GM19395 (cell line): ENCODE data around the gene MYH9.
"Not testable (repeated sequence)": the region's sequence is repeated elsewhere in the genome, so short reads cannot be mapped to it uniquely, and the experiment has no call there.

ENCODE experiments used
- ATAC-seq: cut with Tn5 transposase; IDR thresholded peaks from one replicate; pipeline ENCODE4 v1.9.1; 2021; ENCODE audit warnings: mild to moderate bottlenecking, moderate library complexity; ENCODE audit not compliant: unreplicated experiment

MYH9 gene

GRCh38 chr22:36387959-36388726 is at the start of gene MYH9:
Gene MYH9 (minus strand): TSS chr22:36387967. CDS start chr22:36349236, 38,731 bp downstream.
- ATAC-seq, result peak; percentile 76

- ATAC-seq, result peak; percentile 77
Measured at GRCh38 chr22:36435516-36436415, 48.0 kb upstream of the MYH9 start.

- ATAC-seq, result no peak
Measured at GRCh38 chr22:36433318-36434231, 45.8 kb upstream of the MYH9 start.

DNA sequence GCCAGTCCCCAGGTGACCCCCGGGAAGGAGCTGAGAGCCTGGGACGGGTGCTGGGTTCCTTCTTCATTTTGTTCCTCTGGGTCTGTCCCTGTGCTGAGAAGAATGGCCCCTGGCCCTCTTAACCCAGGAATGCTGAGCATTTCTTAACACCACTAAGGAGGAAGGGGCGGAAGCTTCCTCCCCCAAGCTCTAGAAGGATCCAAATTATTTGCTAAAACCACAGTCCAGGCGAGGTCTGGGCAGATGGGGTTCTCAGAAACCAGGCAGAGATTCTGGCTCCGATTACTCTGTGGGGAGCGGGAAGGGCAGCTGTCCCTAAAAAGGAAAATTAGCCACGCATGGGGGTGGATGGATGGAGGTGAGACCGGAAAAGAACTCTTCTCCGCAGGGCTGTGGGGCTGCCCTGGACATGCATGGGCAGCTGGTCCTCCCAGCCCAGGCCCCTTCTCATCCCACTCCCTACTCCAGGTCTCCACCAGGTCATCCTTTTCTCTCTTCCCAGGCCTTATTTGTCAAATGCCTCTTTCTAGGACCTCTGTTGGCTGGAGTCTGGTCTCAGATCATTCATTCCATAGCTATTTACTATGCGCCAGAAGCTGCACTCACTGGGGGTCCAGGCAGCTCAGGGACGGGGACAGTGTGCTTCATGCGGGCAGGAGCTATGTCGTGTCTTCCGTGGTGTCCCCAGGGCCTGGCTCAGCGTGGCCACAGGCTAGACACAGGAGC is 45.0 kb upstream of the MYH9 start:
- no peak for ATAC-seq

DNA sequence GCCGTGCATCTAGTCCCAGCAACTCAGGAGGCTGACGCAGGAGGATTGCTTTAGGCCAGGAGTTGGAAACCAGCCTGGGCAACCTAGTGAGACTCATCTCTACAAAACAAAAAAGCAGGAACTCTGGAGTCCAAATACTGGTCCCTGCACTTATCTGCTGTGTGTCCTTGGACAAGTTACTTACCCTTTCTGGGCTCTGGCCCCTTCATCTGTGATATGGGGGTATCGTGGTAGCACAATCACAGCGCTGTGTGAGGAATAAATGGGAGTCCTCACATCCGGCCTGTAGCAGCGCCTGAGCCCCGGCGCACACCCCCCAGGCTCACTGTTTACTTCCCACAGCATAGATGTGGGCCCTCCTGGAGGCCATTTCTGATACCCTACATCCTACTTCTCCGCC is 44.2 kb upstream of the MYH9 start:
- no peak for ATAC-seq

DNA sequence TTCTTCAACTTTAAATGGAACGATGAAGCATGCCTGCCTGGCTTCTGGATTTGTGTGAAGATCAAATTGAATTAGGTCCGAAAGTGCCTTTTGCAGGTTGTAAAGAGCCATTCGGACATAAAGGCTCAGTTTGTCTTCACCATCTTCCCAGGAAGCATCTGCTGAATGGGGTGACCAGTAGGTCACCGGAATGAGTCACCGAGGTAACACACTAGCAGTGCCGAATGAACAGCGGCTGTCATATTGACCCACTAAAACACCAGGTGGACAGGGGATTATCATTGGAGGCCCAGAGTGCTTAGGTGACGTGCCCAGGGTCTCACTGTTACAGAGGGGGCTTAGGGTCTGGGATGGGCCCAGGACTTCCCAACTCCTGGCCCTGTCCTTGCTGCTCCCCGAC is 43.1 kb upstream of the MYH9 start:
- no peak for ATAC-seq

GRCh38 chr22:36427952-36428351 is 40.2 kb upstream of the MYH9 start:
- not testable (repeated sequence) for ATAC-seq

- no peak for ATAC-seq
Measured at GRCh38 chr22:36425977-36426523, 38.3 kb upstream of the MYH9 start.

DNA sequence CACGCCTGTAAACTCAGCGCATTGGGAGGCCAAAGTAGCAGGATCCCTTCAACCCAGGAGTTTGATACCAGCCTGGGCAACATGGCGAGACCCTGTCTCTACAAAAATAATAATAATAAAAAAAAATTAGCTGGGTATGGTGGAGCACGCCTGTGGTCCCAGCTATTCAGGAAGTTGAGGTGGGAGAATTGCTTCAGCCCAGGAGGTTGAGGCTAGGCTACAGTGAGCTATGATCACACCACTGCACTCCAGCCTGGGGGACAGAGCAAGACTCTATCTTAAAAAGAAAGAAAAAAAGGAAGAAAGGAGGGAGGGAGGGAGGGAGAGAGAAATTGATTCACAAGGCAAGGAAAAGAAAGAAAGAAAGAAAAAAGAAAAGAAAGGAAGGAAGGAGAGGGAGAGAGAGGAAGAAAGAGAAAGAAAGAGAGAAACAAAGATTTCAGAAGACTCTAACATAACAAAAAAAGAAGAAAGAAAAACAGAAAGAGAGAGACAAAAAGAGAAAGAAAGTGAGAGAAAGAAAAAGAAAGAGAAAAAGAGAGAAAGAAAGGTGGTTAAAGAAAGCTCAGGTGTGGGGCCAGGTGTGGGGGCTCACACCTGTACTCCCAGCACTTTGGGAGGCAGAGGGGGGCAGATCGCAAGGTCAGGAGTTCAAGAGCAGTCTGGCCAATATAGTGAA is 37.3 kb upstream of the MYH9 start:
- no peak for ATAC-seq

DNA sequence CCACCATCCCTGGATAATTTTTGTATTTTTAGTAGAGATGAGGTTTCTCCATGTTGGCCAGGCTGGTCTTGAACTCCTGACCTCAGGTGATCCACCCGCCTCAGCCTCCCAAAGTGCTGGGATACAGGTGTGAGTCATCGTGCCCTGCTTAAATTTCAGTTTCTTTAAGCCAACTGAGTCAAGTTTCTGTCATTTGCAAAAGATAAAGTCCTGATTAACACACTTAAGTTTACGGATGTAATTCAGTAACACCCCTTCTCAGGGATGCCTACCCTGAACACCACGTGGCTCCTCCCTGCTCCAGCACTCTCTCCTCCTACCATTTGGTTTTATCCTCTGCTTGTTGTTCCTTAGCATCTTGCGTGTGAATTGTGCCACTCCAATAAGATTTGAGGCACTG is 36.7 kb upstream of the MYH9 start:
- ATAC-seq, result not testable (repeated sequence)

- ATAC-seq, result no peak
Measured at GRCh38 chr22:36423461-36424404, 36.0 kb upstream of the MYH9 start.

DNA sequence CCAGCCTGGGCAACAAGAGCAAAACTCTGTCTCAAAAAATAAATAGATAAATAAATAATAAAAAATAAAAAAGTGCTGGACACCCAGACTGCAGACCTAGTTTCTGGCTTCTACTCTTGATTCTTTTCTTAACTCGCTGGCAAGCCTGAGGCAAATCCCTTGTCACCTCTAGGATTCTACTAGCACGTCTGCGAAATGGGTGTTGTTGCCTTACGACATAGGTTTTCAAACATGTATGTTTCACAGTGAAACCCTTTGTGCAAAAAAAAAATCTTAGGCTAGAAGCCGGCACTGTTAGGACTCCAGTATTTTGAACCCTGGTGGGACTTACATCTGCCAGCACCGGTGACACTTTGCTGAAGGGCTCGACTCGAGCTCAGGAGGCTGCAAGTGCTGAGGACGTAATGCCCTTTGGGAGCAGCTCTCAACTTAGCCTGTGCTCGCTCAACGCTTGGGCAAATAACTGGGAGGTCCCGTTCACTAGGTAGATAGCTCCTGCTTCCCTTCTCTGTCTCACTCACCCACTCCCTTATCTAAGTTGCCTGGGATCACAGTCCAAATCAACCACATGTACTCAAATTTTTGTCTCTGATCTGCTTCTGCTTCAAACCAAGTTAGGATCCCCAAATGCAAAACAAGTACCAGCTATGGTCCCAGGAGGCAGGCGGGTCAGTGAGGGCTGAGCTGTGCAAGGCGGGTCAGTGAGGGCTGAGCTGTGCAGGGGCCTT is 34.7 kb upstream of the MYH9 start:
- no peak for ATAC-seq

- no peak for ATAC-seq
Measured at GRCh38 chr22:36419912-36420882, 32.4 kb upstream of the MYH9 start.

DNA sequence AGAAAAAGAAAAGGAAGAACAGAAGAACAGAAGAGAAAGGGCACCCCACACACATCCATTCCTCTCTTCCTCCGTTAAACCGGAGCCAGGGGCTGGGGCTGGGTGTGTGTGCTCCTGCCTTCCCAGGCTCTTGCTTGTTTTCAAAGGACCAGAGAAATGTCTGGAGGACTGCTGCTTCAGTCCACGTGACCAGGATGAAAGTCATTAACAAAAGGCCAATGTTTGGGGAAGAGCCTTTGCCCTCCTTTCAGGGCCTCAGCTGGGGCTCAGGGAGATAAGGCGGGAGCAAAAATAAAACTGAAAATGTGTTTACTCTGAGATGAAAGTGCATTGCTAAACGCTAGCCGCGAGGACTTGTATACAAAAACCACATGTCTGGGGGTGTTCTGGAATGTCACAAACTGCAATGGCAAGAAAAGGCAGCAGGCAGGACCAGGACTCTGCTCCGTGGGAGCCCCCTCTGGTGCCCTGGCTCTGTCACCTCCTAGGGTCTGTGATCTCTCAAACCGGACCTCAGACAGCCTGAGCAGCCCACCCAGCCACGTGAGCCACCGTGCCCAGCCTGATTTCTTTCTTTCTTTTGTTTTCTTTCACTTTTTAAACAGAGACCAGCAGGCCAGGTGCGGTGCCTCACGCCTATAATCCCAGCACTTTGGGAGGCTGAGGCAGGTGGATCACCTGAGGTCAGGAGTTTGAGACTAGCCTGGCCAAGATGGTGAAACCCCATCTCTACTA is 31.6 kb upstream of the MYH9 start:
- no peak for ATAC-seq

DNA sequence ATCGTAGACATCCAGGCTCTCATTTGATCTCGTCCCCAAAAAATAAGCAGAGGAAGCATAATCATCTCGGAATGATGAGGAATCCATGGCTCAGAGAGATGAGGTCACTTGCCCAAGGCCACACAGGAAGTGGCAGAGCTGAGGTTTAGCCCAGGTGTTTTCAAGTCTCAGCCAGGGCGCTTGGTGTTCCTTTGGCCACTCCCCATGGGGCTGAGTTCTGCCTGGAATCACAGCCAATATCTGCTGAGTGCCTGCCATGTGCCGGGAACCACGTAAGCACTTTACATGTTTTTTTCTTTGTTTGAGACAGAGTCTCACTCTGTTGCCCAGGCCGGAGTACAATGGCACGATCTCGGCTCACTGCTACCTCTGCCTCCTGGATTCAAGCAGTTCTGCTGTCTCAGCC is 29.5 kb upstream of the MYH9 start:
- no peak for ATAC-seq
